IMR-90 (cell line): ENCODE data around the gene NKTR. TPM values are rescaled to one million over a fixed set of nuclear protein-coding genes. Genes with fewer than 3 reads are reported as not detected.

Source experiments
- ATAC-seq: fragments of 200-7000 bp; cut with Tn5 transposase; 2 replicates; pipeline ENCODE4 v1.9.1; 2020; ENCODE audit warnings: low read depth, mild to moderate bottlenecking, moderate library complexity
- BruUV-seq: library from RNA; stranded (reverse); fragments of 400-500 nt; replicated peaks from 2 replicates; lab custom pipeline; 2021; lab: Mats Ljungman, UMichigan
- CTCF ChIA-PET: fragments of 300-600 bp; formaldehyde crosslinking; extraction: SDS; loops from one replicate; lab custom pipeline; 2021; ENCODE audit warnings: antibody characterized with exemption; lab: Yijun Ruan, JAX
- POLR2A ChIA-PET: fragments of 300-600 bp; sonication (Branson Sonifier 250); formaldehyde crosslinking; loops from one replicate; lab custom pipeline; 2022; ENCODE audit warnings: antibody characterized with exemption; ENCODE audit not compliant: unreplicated experiment; lab: Charles Lee
- DNase-seq: peaks from one replicate; pipeline ENCODE4 v3.0.0; 2013
- H2AFZ ChIP-seq: replicated peaks from 2 replicates; pipeline ENCODE3; 2013; ENCODE audit warnings: low read length, mild to moderate bottlenecking; ENCODE audit not compliant: poor library complexity
- H2AK5ac ChIP-seq: 2 replicates; pipeline ENCODE4 v1.6.1; 2013; ENCODE audit warnings: low read depth, low read length, inconsistent platforms
- H2AK9ac ChIP-seq: replicated peaks from 2 replicates; pipeline ENCODE3; 2013; ENCODE audit warnings: mild to moderate bottlenecking, low read depth, low read length, moderate library complexity; ENCODE audit not compliant: poor library complexity
- H2BK120ac ChIP-seq: 2 replicates; pipeline ENCODE4 v1.6.1; 2013; ENCODE audit warnings: low read depth, low read length, inconsistent platforms
- H2BK15ac ChIP-seq: 3 replicates; pipeline ENCODE4 v1.6.1; 2013; ENCODE audit warnings: low read depth, low read length, inconsistent platforms
- H2BK20ac ChIP-seq: 2 replicates; pipeline ENCODE4 v1.6.1; 2013; ENCODE audit warnings: low read depth, mild to moderate bottlenecking, inconsistent platforms, low read length, moderate library complexity
- H2BK5ac ChIP-seq: 2 replicates; pipeline ENCODE4 v1.6.1; 2013; ENCODE audit warnings: mild to moderate bottlenecking, low read depth, low read length, inconsistent platforms; ENCODE audit not compliant: poor library complexity, severe bottlenecking
- H3K14ac ChIP-seq: replicated peaks from 2 replicates; pipeline ENCODE4 v1.6.1; 2013; ENCODE audit warnings: low read depth, low read length, inconsistent platforms
- H3K18ac ChIP-seq: 2 replicates; pipeline ENCODE4 v1.6.1; 2013; ENCODE audit warnings: low read depth, low read length, control low read depth
- H3K23ac ChIP-seq: 2 replicates; pipeline ENCODE4 v1.6.1; 2013; ENCODE audit warnings: low read depth, low read length, inconsistent platforms
- H3K27ac ChIP-seq: 2 replicates; pipeline ENCODE4 v1.5.1; 2013; ENCODE audit warnings: mild to moderate bottlenecking, control low read depth, low read length; ENCODE audit not compliant: insufficient read depth
- H3K27me3 ChIP-seq: 2 replicates; pipeline ENCODE4 v1.6.1; 2013; ENCODE audit warnings: low read length; ENCODE audit not compliant: control insufficient read depth, insufficient read depth
- H3K36me3 ChIP-seq: 2 replicates; pipeline ENCODE4 v1.6.1; 2013; ENCODE audit warnings: low read length, mixed read lengths; ENCODE audit not compliant: control insufficient read depth, insufficient read depth
- H3K4ac ChIP-seq: 2 replicates; pipeline ENCODE4 v1.6.1; 2013; ENCODE audit warnings: low read depth, low read length, inconsistent platforms
- H3K4me1 ChIP-seq: 2 replicates; pipeline ENCODE4 v1.6.1; 2013; ENCODE audit warnings: low read length, mixed read lengths; ENCODE audit not compliant: control insufficient read depth, insufficient read depth
- H3K4me2 ChIP-seq: 2 replicates; pipeline ENCODE4 v1.6.1; 2013; ENCODE audit warnings: low read depth, mild to moderate bottlenecking, control low read depth, low read length, moderate library complexity
- H3K4me3 ChIP-seq: 2 replicates; pipeline ENCODE4 v1.5.1; 2013; ENCODE audit warnings: low read depth, mild to moderate bottlenecking, control low read depth, low read length, moderate library complexity; ENCODE audit not compliant: insufficient read depth
- H3K56ac ChIP-seq: 2 replicates; pipeline ENCODE4 v1.6.1; 2013; ENCODE audit warnings: low read length, inconsistent platforms; ENCODE audit not compliant: insufficient read depth; ENCODE audit errors: extremely low read depth
- H3K79me1 ChIP-seq, 2 experiments: 2 replicates each; pipeline ENCODE4 v1.6.1; 2013; ENCODE audit warnings: low read length in 2 of 2, inconsistent platforms in 1 of 2, low read depth in 1 of 2
- H3K9ac ChIP-seq: 2 replicates; pipeline ENCODE4 v1.6.1; 2013; ENCODE audit warnings: low read depth, low read length, control low read depth
- H3K9me1 ChIP-seq: 2 replicates; pipeline ENCODE4 v1.6.1; 2013; ENCODE audit warnings: low read length, inconsistent platforms; ENCODE audit not compliant: insufficient read depth
- H3K9me3 ChIP-seq: 2 replicates; pipeline ENCODE4 v1.6.1; 2013; ENCODE audit warnings: low read length; ENCODE audit not compliant: control insufficient read depth, insufficient read depth
- H4K20me1 ChIP-seq: 2 replicates; pipeline ENCODE4 v1.6.1; 2013; ENCODE audit warnings: low read length, inconsistent platforms; ENCODE audit not compliant: insufficient read depth
- H4K5ac ChIP-seq: 2 replicates; pipeline ENCODE4 v1.6.1; 2013; ENCODE audit warnings: mild to moderate bottlenecking, low read depth, low read length, control low read depth
- H4K8ac ChIP-seq, 2 experiments: 2 replicates each; pipeline ENCODE4 v1.6.1; 2013; ENCODE audit warnings: low read depth in 2 of 2, low read length in 2 of 2, control low read depth in 1 of 2, inconsistent platforms in 1 of 2
- H4K91ac ChIP-seq: 2 replicates; pipeline ENCODE4 v1.6.1; 2013; ENCODE audit warnings: low read depth, low read length, inconsistent platforms; ENCODE audit not compliant: insufficient read depth
- BHLHE40 ChIP-seq: fragments of 150-350 bp; IDR thresholded peaks from 2 replicates; pipeline ENCODE4 v1.6.1; 2016; ENCODE audit warnings: mild to moderate bottlenecking, low read depth, low read length
- CEBPB ChIP-seq: IDR thresholded peaks from 2 replicates; pipeline ENCODE4 v1.6.1; 2012; ENCODE audit warnings: low read depth, low read length, improper control_type of control experiment
- CHD1 ChIP-seq: IDR thresholded peaks from 2 replicates; pipeline ENCODE4 v1.6.1; 2012; ENCODE audit warnings: low read depth, low read length, improper control_type of control experiment
- MAFK ChIP-seq: IDR thresholded peaks from 2 replicates; pipeline ENCODE4 v1.6.1; 2012; ENCODE audit warnings: low read depth, low read length, improper control_type of control experiment
- MXI1 ChIP-seq: IDR thresholded peaks from 2 replicates; pipeline ENCODE4 v1.6.1; 2012; ENCODE audit warnings: low read depth, mild to moderate bottlenecking, low read length, moderate library complexity, borderline replicate concordance
- NFE2L2 ChIP-seq: fragments of 150-350 bp; IDR thresholded peaks from 2 replicates; pipeline ENCODE4 v1.6.1; 2016; ENCODE audit warnings: low read depth, mild to moderate bottlenecking, low read length
- POLR2A ChIP-seq: IDR thresholded peaks from 2 replicates; pipeline ENCODE4 v1.6.1; 2012; ENCODE audit warnings: mild to moderate bottlenecking, low read depth, low read length
- RAD21 ChIP-seq: IDR thresholded peaks from 2 replicates; pipeline ENCODE4 v1.6.1; 2012; ENCODE audit warnings: low read length, improper control_type of control experiment
- RCOR1 ChIP-seq: IDR thresholded peaks from 2 replicates; pipeline ENCODE4 v1.6.1; 2012; ENCODE audit warnings: mild to moderate bottlenecking, low read length, improper control_type of control experiment; ENCODE audit not compliant: insufficient replicate concordance
- RFX5 ChIP-seq: IDR thresholded peaks from 2 replicates; pipeline ENCODE4 v1.8.0; 2012; ENCODE audit warnings: low read depth, mild to moderate bottlenecking, low read length, moderate library complexity
- SMC3 ChIP-seq: fragments of 150-350 bp; IDR thresholded peaks from 2 replicates; pipeline ENCODE4 v1.6.1; 2016; ENCODE audit warnings: low read depth, mild to moderate bottlenecking, antibody characterized with exemption, low read length, moderate library complexity
- WGBS, 2 experiments: methylation state at CpG; one replicate each; pipeline versions ENCODE4 v1.1.5 to v1.1.7; 2013; ENCODE audit warnings: missing lambda C conversion rate in 2 of 2; ENCODE audit not compliant: insufficient read length in 1 of 2; ENCODE audit errors: extremely low coverage in 2 of 2; 5-methylcytosine and 5-hydroxymethylcytosine counted together
- dilution Hi-C: fragments of 300-500 bp; cut with HindIII; formaldehyde crosslinking; loops from one replicate; pipeline ENCODE4 v1.14.3; 2018; ENCODE audit warnings: low sequenced_read_pairs; ENCODE audit not compliant: unreplicated experiment
- in situ Hi-C: fragments of 300-500 bp; cut with MboI; formaldehyde crosslinking; loops from 3 replicates; pipeline ENCODE4 v1.14.3; 2019; ENCODE audit warnings: low sequenced_read_pairs, inconsistent platforms, mixed read lengths
- intact Hi-C: fragments of 100-400 bp; cut with micrococcal nuclease; formaldehyde crosslinking; loops from 2 replicates; pipeline ENCODE4 v1.10.0; 2022
- polyA plus RNA-seq, 3 experiments: library from polyadenylated mRNA; depleted of rRNA; stranded (reverse); fragments of >200 nt; gene quantifications; 2 replicates each; pipeline ENCODE4 v1.2.3, GENCODE V29; 2012; ENCODE audit warnings: low replicate concordance in 1 of 3
- total RNA-seq: library from RNA; depleted of rRNA; stranded (reverse); fragments of >200 nt; gene quantifications from 2 replicates; pipeline ENCODE4 v1.2.3, GENCODE V29; 2012
- TF ChIP-seq, protein P1 (sequence below): fragments of 150-350 bp; IDR thresholded peaks from 2 replicates; pipeline ENCODE4 v1.6.1; 2016; ENCODE audit warnings: low read depth, mild to moderate bottlenecking, low read length, moderate library complexity, borderline replicate concordance

NKTR gene
- total and polyA plus RNA-seq, 2 of the 4 experiments (the other 2 are of a cell fraction), result 24.0 to 30.7 TPM

- H3K14ac ChIP-seq, result no peak overlapping the region
- H2AFZ ChIP-seq, result no peak overlapping the region
- peaks cover 21 to 40% of the 10 kb centered on the region in 2 experiments for H3K79me1 ChIP-seq
- H2BK5ac ChIP-seq, result no peak overlapping the region
- TF ChIP-seq RAD21 (no peak), CEBPB (no peak), BHLHE40 (no peak), RFX5 (no peak), POLR2A (no peak), MAFK (no peak), NFE2L2 (no peak), RCOR1 (no peak), SMC3 (no peak), MXI1 (no peak), CHD1 (no peak)
- TF ChIP-seq, protein P1, sequence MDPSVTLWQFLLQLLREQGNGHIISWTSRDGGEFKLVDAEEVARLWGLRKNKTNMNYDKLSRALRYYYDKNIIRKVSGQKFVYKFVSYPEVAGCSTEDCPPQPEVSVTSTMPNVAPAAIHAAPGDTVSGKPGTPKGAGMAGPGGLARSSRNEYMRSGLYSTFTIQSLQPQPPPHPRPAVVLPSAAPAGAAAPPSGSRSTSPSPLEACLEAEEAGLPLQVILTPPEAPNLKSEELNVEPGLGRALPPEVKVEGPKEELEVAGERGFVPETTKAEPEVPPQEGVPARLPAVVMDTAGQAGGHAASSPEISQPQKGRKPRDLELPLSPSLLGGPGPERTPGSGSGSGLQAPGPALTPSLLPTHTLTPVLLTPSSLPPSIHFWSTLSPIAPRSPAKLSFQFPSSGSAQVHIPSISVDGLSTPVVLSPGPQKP, result no peak
- no peak overlapping the region for H3K4ac ChIP-seq
- H3K27me3 ChIP-seq, result no peaks in the 10 kb centered on the region
- no peak overlapping the region for H3K23ac ChIP-seq
- no peak overlapping the region for H4K5ac ChIP-seq
- H3K4me1 ChIP-seq, result peaks cover 3% of the 10 kb centered on the region; the same call in 1 of the 2 replicates
- dilution Hi-C loops (no loop called here), intact Hi-C loops (loop anchor here (5.0 kb wide), 1 partner anchor 35 kb away; the partner anchor contains the start of gene NKTR), in situ Hi-C loops (no loop called here)
- H4K8ac ChIP-seq, result no peak overlapping the region
- BruUV-seq, result no TSS peak
- ChIA-PET POLR2A (no interaction called here), CTCF (interaction anchor here (0.7 to 0.9 kb wide), 2 partner anchors 8 to 119 kb away, joined by 3 read pairs; no protein-coding TSS in a partner anchor)
- no CpG with 5 or more reads among the region's 6 CpGs for WGBS, 2 experiments
- no peak overlapping the region for H2BK15ac ChIP-seq
- H4K91ac ChIP-seq, result no peak overlapping the region
- H4K20me1 ChIP-seq, result peaks cover 6% of the 10 kb centered on the region; the same call in 1 of the 2 replicates
- no peak overlapping the region for H3K4me2 ChIP-seq
- no peak overlapping the region for H3K56ac ChIP-seq
- no peak overlapping the region for H2BK120ac ChIP-seq
- ATAC-seq (no peak), DNase-seq (no peak)
- H3K4me3 ChIP-seq, result no peak overlapping the region
- H2AK5ac ChIP-seq, result no peak overlapping the region
- H3K27ac ChIP-seq, result no peak overlapping the region
- peaks cover 50% of the 10 kb centered on the region for H3K36me3 ChIP-seq
- no peak overlapping the region for H2AK9ac ChIP-seq
- no peak overlapping the region for H2BK20ac ChIP-seq
- no peak overlapping the region for H3K18ac ChIP-seq
- H3K9me1 ChIP-seq, result 0 out of 2 replicates have a peak, but pooled peaks cover 4% of the 10 kb centered on the region
- no peaks in the 10 kb centered on the region for H3K9me3 ChIP-seq
- no peak overlapping the region for H3K9ac ChIP-seq
Measured at GRCh38 chr3:42637001-42637400, 36.5 kb downstream of the NKTR start.
